ENCODE data around the gene SNX30. TPM values are rescaled to one million over a fixed set of nuclear protein-coding genes. Genes with fewer than 3 reads are reported as not detected.

SNX30 gene
- total and polyA plus RNA-seq, 12 donors, result 0.88 to 7.2 (median 3.8) TPM

DNA sequence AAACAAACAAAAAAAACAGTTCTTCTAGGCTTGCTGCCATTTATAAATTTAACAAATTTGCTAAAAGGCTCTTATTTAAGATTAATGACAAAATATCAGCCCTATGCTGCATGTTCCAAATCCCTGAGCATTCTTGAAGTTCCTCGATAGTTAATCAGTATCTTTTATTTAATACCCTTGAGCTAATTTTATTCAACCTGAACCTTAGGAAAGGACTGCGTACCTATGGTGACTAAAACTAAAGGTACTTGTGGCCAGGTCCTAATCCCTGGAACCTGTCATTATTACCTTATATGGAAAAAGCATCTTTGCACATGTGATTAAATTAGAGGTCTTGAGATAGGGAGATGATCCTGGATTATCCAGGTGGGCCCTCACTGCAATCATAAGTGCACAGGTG, 22.2 kb upstream of the SNX30 start:
- Histone ChIP-seq H3K9me3 (no peaks in the 10 kb centered on the region), H3K4me3 (no peak overlapping the region), H3K27ac (no peak overlapping the region), H3K4me1 (peaks cover 0 to 24% (median 0%) of the 10 kb centered on the region in 9 donors), H3K27me3 (no peaks in the 10 kb centered on the region), H3K36me3 (no peaks in the 10 kb centered on the region)
- 97 to 99% methylated on average over 2 of the region's 2 CpGs for WGBS, 2 donors
- DNase-seq, result no peak
- no peak for ATAC-seq
- TF ChIP-seq CTCF (IDR thresholded peaks at IDR 0.05), result no peak
- intact Hi-C loops (cut with DNase I), result no loop called here

DNA sequence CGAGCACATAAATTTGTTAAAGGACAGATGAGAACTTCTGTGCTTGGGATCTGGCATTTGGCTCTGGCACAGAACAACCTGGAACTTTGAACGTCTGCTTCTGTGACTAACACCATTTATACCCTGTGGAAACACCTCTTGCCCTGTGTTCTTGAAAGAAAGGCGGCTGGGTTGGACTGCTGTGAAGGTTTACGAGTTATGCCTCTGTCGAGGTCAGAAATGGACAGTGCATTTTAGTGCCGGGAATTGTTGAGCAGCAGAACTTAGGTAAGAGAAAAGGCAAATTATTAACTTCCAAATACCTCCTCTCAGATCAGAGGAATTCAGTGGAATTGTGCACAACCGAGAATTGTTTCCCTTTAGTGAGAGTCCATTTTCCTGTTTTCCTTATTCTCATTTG, 18.6 kb upstream of the SNX30 start:
- DNase-seq (no peak), ATAC-seq (no peak)
- WGBS, 2 donors, result 82 to 83% methylated on average over 7 of the region's 7 CpGs
- TF ChIP-seq CTCF (IDR thresholded peaks at IDR 0.05), result no peak
- H3K27me3 ChIP-seq, result no peaks in the 10 kb centered on the region
- intact Hi-C loops (cut with DNase I), result no loop called here
- H3K27ac ChIP-seq, result no peak overlapping the region
- no peaks in the 10 kb centered on the region for H3K36me3 ChIP-seq
- peaks cover 0 to 11% (median 0%) of the 10 kb centered on the region in 9 donors for H3K4me1 ChIP-seq
- no peak overlapping the region for H3K4me3 ChIP-seq
- no peaks in the 10 kb centered on the region for H3K9me3 ChIP-seq

DNA sequence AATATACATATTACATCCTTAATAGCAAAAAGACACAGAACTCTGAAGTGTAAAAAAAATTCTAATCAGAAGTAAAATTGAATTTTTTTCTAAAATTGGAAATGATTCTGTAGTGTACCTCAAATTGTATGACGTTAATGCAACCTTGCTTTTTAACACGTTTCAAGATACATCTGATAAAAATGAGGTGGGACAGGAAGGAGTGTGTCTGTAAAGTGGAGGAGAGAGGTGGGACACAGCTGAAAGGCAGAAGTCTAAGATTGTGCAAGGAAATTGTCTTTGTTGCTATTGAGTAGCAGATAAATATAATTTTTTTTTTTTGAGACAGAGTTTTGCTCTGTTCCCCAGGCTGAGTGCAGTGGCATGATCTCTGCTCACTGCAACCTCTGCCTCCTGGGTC, 15.7 kb upstream of the SNX30 start:
- ATAC-seq, result no peak
- Histone ChIP-seq H3K4me1 (no peaks in the 10 kb centered on the region), H3K9me3 (no peaks in the 10 kb centered on the region), H3K27me3 (no peaks in the 10 kb centered on the region), H3K4me3 (no peak overlapping the region), H3K27ac (no peak overlapping the region), H3K36me3 (no peaks in the 10 kb centered on the region)
- TF ChIP-seq CTCF (IDR thresholded peaks at IDR 0.05), result no peak
- intact Hi-C loops (cut with DNase I), result no loop called here
- 58 to 62% methylated on average over 2 of the region's 2 CpGs for WGBS, 2 donors
- DNase-seq, result no peak

- TF ChIP-seq CTCF (IDR thresholded peaks at IDR 0.05), result no peak
- Histone ChIP-seq H3K27ac (no peak overlapping the region), H3K27me3 (no peaks in the 10 kb centered on the region), H3K4me3 (no peak overlapping the region), H3K9me3 (no peaks in the 10 kb centered on the region), H3K36me3 (no peaks in the 10 kb centered on the region), H3K4me1 (peaks cover 0 to 3% (median 0%) of the 10 kb centered on the region in 9 donors)
- ATAC-seq, result no peak
- intact Hi-C loops (cut with DNase I), result no loop called here
- 93 to 96% methylated on average over 3 of the region's 3 CpGs for WGBS, 2 donors
- no peak for DNase-seq
Measured at GRCh38 chr9:112743216-112743836, 7.2 kb upstream of the SNX30 start.

Data from heart right ventricle (tissue), 16 donors.